Activated T-cell treated with anti-CD3 and anti-CD28 coated beads, Interleukin-2, amount 50 U/mL, for 1 hour (primary cell): ENCODE results near the gene CAMTA1.

ENCODE experiments used
- DNase-seq: peaks from one replicate; pipeline ENCODE4 v3.0.0-alpha.2; 2020

The CAMTA1 gene

DNA sequence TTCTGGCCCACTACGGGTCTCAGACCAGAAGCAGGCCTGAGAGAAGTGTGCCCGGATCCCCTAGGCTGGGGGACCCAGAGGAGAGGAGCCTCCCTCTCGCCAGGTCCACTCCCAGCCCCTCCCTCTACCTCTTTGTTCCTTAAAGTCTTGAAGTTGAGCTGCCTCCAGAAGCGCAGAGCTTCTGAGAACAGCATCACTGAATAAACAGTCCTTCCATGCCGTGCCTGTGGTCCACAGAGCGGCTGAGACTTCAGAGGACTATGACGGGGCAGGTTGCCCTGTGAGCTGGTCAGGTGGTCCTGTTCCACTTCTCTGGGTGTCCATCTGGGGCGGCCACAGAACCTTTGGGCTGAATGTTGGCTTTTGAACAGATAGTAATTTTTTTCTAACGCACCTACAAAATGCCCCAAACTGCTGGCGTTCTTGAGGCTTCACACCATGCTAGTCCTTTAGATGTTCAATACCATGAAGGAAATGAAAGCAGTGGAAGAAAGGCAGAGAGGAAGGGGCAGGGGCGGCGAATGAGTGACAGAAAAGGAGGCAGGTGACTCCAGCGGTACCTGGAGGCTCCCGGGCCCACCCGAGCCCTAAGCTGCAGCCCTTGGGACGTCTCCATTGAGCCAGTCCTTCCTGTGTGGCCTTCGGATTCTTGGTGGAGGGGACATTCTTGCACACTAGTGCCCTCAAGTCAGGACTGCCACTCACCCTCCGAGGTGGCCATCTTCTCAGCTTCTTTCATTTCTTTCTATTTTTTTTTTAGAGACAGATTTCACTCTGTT lies 746.5 kb downstream of the CAMTA1 start:
- no peak for DNase-seq

- DNase-seq = no peak
These were observed 747.8 kb downstream of the CAMTA1 start for GRCh38 chr1:7533006-7533405.

DNA sequence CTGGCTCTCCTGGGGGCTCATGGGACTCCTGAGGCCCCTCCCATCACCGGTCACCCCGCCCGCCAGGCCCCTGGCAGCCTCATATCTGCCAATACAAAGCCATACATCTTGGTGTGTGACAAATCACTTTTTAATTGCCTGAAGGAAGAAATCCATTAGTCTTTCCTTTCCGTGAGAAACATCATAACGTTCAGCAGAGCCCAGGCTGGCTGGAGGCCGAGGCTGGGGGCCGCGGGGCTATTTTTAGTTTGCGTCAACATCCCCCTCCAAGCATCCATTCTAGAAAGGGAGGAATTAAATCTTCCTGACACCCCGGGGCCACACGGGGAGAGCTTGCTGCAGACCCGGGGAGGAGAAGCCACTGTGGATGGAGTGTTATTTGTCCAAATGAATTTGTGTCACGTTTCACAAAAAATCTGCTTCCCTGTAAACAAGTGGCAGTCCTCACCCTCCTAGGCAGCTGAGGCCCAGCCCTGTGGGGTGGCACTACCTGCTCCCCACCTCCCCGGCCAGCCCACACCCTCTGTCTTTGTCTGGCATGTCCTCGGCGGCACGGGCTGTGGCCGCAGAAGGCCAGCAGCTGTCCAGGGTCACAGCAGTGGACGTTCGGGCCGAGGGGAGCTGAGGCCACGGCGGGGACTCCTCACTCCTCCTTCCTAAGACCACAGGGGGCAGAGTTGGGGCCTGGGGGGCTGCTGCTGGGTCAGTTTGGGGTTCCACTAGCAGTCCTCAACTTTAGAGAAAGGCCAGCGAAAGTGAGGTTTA lies 749.0 kb downstream of the CAMTA1 start:
- no peak for DNase-seq

GRCh38 chr1:7535016-7535415 lies 749.8 kb downstream of the CAMTA1 start:
- no peak for DNase-seq

DNA sequence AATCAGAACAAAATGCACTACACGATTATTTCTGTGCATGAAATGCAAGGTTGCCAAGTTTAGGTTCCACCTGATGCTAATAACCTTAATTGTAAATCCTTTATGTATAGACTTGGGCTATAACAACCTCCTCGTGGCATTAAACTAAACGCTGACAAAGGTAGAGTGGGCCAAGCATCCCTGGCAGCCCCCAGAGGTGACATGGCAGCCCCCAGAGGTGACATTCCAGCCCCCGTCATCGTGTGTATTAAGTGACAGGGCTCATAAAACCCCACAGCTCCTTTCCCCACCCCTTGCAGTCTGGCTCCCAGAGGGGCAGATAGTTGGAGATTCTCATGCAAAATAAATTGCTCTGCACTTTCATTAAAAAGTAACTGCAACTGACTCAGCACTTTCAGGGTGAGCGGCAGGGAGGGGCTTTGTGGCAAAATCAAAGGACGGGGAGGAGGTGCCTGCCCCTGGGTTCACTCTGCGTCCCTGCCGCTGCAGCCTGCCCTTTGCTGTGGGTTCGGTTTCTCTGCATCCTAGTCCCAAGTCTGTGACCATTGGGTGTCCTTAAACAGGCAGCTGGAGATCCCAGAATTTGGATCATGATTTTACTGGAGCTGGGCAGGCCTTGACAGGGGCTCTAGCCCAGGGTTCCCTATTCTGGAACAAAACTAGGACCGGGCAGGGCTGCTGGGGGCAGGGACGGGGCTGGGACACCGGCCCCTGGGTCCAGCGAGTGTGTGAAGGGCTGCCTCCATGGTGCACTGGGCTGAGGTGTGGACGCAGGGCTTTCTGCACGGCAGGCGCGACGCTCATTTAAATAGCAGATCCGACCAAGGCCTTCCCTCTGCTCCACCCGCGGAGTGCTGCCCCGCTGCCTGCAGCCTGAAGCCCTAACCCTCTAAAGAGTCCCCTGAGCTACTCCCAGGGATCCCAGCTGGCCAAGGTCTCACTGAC lies 751.0 kb downstream of the CAMTA1 start:
- no peak for DNase-seq

DNA sequence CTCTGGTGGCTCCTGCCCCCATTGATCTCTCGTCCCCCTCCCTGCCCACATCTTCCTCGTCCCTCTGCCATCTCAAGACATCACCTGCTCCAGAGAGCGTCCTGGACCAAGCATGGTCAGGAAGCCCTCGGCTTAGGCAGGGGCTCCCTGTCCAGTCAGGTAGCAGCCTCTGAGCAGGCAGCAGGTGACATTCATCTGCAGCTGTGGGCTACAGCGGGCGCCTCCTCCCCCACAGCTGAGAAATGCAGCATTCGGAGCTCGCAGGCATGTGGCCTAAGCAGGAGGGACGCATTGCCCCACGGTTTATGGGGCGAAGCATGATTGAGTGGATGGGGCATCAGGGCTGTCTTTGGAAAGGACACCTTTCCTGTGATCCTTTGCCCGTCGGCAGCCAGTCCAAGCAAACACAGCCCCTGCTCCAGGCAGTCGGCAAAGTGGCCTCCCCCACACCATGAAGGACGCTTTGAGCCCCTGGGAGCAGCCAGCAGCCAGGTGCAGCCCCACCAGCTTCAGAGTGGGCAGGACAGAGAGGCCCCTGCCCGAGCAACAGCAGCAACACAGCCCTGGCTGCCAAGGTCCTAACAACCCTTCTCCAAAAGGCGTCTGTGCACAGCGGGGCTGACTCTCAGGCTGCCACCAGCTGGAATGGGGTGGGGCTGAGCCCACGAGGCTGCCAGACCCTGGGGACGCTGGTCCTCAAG lies 751.8 kb downstream of the CAMTA1 start:
- no peak for DNase-seq

DNA sequence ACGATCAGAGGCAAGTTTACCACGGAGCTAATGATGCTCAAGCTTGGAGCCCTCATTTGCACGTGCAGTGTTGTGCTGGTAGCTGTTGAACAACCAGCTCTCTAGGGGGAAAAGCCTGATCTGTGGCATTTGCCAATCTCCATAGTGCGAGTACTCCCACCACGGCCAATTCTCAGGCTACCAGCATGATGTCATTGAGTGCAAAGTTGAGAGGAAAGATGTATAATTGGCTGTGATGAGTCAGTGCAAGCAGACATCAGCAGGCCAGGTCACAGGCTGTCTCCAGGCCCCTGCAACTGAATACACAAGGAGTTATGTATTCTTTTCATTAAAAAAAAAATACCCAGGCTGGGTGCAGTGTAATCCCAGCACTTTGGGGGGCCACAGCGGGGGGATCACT lies 752.8 kb downstream of the CAMTA1 start:
- no peak for DNase-seq

DNA sequence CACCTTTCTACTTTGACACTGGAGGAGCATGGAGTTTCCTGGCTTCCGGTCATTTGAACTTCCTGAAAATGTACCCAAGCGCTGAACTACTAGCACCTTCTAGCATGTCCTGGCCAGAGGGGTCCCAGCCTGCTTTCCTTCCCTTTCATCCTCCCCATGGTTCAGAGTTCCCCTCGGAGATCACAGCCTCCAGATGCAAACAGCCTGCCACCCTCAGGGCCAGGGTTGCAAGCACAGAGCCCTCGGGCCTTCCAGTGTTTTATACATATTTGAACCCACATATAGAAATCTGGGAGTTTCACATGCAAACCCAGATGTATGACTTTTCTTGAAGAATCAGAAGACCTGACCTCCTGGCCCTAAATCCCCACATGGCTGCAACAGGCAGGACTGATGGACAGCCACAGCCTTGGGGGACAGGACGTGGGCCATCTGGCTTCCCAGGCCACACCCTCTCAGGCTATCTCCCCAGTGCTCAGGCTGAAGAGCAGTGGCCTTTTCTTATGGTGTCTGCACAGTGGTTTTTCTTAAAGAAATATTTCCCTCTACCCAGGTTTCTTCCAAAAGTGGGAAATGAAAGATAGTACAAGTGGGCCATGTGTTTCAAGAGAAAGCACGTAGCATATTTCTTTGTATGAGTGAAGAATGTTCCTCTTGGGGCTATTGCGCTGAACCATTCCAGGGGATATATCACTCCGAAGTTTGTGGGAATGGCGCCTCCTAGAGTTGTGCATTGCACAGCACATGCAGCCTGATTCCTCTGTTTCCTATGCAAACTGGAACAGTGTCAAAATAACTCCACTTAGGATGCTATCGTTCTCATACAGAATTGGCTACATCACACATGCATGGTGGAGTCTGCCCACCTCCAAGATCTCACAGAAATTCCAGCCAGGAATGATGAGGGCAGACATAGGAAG lies 753.9 kb downstream of the CAMTA1 start:
- no peak for DNase-seq

- DNase-seq = no peak
These were observed 754.5 kb downstream of the CAMTA1 start for GRCh38 chr1:7539769-7540175.

DNA sequence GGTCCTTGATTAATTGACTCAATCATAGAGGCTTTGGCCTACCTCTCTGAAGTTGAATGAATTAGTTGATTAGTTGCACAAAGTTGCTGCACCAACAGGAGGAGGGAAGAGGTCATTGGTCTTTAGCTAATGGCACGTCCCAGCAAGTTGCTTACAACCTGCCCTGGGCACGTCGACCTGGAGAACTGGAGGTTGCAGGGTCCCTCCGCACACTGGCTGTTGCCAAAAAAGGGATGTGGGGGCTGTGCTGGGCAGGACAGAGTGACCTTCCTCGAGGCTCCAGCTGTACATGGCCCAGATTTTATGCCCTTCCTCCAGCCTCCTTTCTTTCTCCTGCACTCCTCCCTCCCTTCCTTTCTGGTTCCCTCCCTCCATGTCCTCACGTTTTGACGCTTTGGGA lies 755.6 kb downstream of the CAMTA1 start:
- DNase-seq = no peak

DNA sequence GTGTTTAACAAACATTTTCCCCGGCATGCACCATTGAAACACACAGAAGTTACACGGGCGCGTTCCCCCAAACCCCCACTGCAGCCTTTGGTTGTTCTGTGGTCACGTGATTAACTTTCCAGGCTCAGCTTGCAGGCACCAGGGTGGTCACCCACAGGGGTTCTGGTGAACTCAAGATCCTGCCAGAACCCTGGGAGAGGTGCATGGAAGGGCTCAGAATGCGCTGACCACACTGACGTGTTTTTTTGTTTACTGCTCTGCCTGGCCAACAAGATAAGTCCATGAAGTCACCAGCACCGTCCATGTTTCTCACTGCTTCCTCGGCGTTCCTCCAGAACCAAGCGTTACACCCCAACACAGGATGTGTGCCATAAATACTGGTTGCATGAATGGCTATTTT lies 756.4 kb downstream of the CAMTA1 start:
- no peak for DNase-seq

GRCh38 chr1:7543718-7544090 lies 758.5 kb downstream of the CAMTA1 start:
- DNase-seq = no peak

- DNase-seq = no peak
These were observed 764.3 kb downstream of the CAMTA1 start for GRCh38 chr1:7549277-7550161.

DNA sequence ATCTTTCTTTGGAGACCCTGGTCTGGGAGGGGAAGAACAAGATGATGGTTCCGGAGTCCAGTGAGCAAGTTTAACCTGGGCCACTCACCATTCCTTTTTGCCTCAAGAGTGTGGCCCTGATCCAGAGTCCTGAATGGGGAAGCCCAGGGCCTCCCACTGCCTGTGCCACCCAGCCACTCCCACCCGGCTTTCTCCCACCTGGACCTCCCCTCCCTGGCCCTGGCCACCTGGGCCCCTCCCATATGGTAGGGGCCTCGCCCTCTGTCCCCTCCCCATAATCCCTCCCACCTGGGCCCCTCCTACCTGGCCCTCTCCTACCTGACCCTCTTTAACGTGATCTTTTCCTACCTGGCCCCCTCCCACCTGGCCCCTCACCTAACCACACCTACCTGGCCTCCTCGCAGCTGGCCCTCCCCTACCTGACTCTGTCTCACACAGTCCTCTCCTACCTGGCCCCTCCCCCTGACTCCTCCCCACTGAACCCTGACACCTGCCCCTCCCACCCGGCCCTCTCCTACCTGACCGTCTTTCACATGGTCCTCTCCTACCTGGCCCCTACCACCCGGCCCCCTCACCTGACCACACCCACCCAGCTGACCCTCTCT lies 765.1 kb downstream of the CAMTA1 start:
- DNase-seq = no peak

DNA sequence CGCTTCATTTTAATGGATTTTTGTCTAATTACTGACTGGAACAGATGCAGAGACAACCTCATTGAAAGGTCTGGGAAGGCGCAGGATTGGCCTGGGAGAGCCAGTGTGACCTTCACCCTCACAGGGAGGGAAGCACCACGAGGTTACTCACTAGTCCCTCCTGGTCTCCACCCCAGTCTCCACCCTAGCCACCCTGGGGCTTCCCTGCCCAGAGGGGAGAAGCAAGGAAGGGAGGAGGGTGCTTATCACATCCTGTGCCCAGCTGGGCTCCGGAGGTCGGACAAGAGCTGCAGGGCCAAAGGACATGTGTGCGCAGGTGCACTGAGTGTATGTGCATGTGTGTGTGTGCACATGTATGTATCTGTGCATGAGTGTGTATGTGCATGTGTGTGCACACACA lies 765.7 kb downstream of the CAMTA1 start:
- no peak for DNase-seq

- no peak for DNase-seq
These were observed 766.2 kb downstream of the CAMTA1 start for GRCh38 chr1:7551442-7551841.

DNA sequence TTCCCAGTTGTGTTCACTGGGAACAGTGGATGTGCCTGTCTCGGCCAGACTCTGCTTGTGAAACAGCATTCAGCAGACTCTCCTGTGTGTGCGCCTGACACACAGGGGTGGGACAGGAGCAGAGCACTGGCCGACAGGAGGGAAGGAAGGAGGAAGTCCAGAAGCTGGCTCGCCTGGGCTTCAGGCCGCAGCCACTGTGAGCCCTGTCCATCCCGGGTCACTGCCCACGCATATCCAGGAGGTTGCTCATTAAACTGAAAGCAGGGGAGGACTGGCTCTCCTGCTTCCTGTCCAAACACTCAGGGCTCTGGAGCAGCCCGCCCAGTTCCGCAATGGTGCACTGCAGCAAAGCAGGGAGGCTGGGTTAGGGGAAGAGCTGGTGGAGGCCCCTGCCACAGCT lies 767.1 kb downstream of the CAMTA1 start:
- DNase-seq = no peak

DNA sequence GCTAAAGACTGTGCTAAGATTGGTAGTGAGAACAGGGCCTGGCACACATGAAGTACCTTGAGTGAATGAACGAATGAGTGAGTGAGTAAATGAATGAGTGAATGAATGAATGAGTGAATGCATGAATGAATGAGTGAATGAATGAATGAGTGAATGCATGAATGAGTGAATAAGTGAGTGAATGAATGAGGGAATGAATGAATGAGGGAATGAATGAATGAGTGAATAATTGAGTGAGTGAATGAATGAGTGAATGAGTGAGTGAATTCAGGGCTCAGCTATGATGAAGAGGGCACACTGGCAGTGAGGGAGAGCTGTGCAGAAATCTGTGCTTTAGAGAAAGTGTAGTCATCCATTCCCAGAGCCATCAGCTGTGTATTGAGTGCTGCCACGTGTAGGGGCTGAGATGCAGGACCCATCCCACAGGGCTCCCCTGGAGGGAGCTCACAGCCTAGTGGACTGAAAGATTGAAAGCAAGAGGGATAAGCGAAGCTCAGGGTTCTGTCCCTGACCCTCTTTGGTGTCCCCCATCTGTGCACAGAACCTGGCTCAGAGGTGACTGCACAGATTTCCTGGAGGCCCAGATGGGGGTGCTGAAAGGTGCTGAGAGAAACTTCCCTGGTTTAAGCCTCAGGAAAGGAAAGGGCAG lies 767.9 kb downstream of the CAMTA1 start:
- DNase-seq = no peak

- DNase-seq = no peak
These were observed 769.4 kb downstream of the CAMTA1 start for GRCh38 chr1:7554385-7555235.
